Mononuclear cell (primary cell): Measurements from ENCODE around the gene CREB3. TPM values are rescaled to one million over a fixed set of nuclear protein-coding genes. Genes with fewer than 3 reads are reported as not detected.

Experiments
- H3K27me3 ChIP-seq: 2 replicates; pipeline ENCODE4 v1.6.0; 2011; ENCODE audit warnings: low read length, control low read depth; ENCODE audit not compliant: insufficient read depth
- H3K4me1 ChIP-seq: 2 replicates; pipeline ENCODE4 v1.5.1; 2011; ENCODE audit warnings: mild to moderate bottlenecking, low read length, control low read depth; ENCODE audit not compliant: insufficient read depth
- H3K4me3 ChIP-seq: 2 replicates; pipeline ENCODE4 v1.5.1; 2011; ENCODE audit warnings: mild to moderate bottlenecking, low read length, moderate library complexity
- H3K9me3 ChIP-seq: 2 replicates; pipeline ENCODE4 v1.5.1; 2011; ENCODE audit warnings: low read depth, mild to moderate bottlenecking, control low read depth, low read length
- total RNA-seq: library from RNA; depleted of rRNA; stranded (reverse); fragments of >200 nt; gene quantifications from one replicate; pipeline ENCODE4 v1.2.3, GENCODE V29; 2012

The CREB3 gene
- total RNA-seq, 1 donor: 15.7 TPM

- H3K9me3 ChIP-seq: no peaks in the 10 kb centered on the region
- peak overlapping the region; percentile 77 for H3K4me3 ChIP-seq
- no peaks in the 10 kb centered on the region for H3K27me3 ChIP-seq
- H3K4me1 ChIP-seq: peaks cover 68% of the 10 kb centered on the region
Measured at GRCh38 chr9:35729101-35729500, 3.4 kb upstream of the CREB3 start.

DNA sequence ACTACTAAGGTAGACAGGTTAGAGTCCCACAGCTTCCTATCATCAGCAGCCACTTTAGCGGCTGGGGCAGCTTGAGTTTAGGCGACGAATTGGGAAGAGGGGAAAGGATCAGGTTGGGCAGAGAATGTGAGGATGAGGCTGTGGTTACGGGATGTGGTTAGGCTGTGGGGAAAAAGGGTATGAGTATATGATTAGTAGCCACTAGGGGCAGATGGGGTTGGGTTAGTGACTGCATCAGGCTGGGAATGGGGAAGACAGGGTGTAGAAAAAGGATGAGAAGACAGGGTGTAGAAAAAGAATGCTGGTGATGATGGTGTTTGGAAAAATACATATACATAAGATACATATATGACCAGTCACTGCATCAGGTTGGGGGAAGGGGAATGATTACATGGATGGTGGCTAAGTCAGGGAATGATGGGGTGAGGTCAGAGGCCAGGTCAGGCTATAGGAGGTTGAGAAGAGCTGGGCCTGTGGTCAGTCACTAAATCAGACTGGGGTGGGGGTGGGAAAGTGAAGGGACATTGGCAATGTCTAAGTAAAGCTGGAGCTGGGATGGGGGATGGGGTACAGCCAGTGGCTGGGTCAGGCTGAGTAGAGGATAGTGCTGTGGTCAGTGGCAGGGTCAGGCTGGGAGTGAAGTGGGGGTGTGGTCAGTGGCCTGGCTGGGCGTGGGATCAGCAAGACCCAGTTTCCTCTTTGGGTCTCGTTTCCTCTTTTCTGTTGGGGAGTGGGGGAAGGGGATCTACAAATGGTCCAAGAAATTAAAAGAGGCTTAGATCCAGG, 2.6 kb upstream of the CREB3 start:
- Histone ChIP-seq H3K27me3 (no peaks in the 10 kb centered on the region), H3K9me3 (no peaks in the 10 kb centered on the region), H3K4me3 (peak overlapping the region; percentile 77), H3K4me1 (peaks cover 69% of the 10 kb centered on the region)

DNA sequence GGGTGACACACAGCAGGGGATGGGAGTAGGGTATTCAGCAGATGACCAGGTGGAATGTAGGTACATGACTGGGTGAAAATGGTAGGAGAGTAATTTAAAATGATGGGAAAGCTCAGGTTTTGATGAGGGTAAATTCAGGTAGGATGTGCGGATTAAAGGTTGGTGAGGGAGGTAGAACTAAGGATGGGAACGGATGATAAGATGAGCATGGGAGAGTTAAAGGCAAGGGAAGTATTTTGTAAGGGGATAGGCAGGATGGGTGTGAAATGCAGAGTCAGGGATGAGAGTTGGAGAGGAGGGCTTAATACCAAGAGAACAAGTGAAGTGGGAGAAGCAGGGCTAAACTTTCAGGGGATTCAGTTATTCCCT, 2.0 kb upstream of the CREB3 start:
- Histone ChIP-seq H3K9me3 (no peaks in the 10 kb centered on the region), H3K4me1 (peaks cover 69% of the 10 kb centered on the region), H3K27me3 (no peaks in the 10 kb centered on the region), H3K4me3 (peak overlapping the region; percentile 77)

GRCh38 chr9:35731415-35732184, 866 bp upstream of the CREB3 start:
- Histone ChIP-seq H3K4me3 (peak overlapping the region; percentile 77), H3K4me1 (peaks cover 72% of the 10 kb centered on the region), H3K27me3 (no peaks in the 10 kb centered on the region), H3K9me3 (no peaks in the 10 kb centered on the region)

- Histone ChIP-seq H3K4me3 (peak overlapping the region; percentile 77), H3K4me1 (peaks cover 59% of the 10 kb centered on the region), H3K9me3 (no peaks in the 10 kb centered on the region), H3K27me3 (no peaks in the 10 kb centered on the region)
Measured at GRCh38 chr9:35732800-35733541, 505 bp downstream of the CREB3 start.

- Histone ChIP-seq H3K27me3 (no peaks in the 10 kb centered on the region), H3K4me3 (no peak overlapping the region), H3K9me3 (no peaks in the 10 kb centered on the region), H3K4me1 (peaks cover 47% of the 10 kb centered on the region)
Measured at GRCh38 chr9:35734096-35734495, 1.6 kb downstream of the CREB3 start.

DNA sequence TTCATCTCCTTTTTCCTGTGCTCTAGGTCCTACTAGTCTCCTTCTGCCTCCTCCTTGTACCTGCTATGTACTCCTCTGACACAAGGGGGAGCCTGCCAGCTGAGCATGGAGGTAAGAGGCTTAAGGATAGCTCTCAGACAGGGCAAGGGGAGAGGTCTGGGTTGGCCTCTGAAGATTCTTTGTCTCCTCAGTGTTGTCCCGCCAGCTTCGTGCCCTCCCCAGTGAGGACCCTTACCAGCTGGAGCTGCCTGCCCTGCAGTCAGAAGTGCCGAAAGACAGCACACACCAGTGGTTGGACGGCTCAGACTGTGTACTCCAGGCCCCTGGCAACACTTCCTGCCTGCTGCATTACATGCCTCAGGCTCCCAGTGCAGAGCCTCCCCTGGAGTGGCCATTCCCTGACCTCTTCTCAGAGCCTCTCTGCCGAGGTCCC, 3.8 kb downstream of the CREB3 start:
- H3K27me3 ChIP-seq: no peaks in the 10 kb centered on the region
- H3K4me3 ChIP-seq: no peak overlapping the region
- peaks cover 26% of the 10 kb centered on the region for H3K4me1 ChIP-seq
- no peaks in the 10 kb centered on the region for H3K9me3 ChIP-seq

GRCh38 chr9:35737143-35737542, 4.7 kb downstream of the CREB3 start:
- H3K4me3 ChIP-seq: no peak overlapping the region
- no peaks in the 10 kb centered on the region for H3K27me3 ChIP-seq
- peaks cover 28% of the 10 kb centered on the region for H3K4me1 ChIP-seq
- H3K9me3 ChIP-seq: no peaks in the 10 kb centered on the region

- no peak overlapping the region for H3K4me3 ChIP-seq
- H3K9me3 ChIP-seq: no peaks in the 10 kb centered on the region
- no peaks in the 10 kb centered on the region for H3K27me3 ChIP-seq
- H3K4me1 ChIP-seq: peaks cover 26% of the 10 kb centered on the region
Measured at GRCh38 chr9:35738186-35738585, 5.7 kb downstream of the CREB3 start.

GRCh38 chr9:35738924-35739323, 6.5 kb downstream of the CREB3 start:
- no peaks in the 10 kb centered on the region for H3K27me3 ChIP-seq
- H3K4me3 ChIP-seq: no peak overlapping the region
- no peaks in the 10 kb centered on the region for H3K9me3 ChIP-seq
- H3K4me1 ChIP-seq: peaks cover 26% of the 10 kb centered on the region

- H3K4me3 ChIP-seq: no peak overlapping the region
- H3K9me3 ChIP-seq: no peaks in the 10 kb centered on the region
- no peaks in the 10 kb centered on the region for H3K27me3 ChIP-seq
- peaks cover 27% of the 10 kb centered on the region for H3K4me1 ChIP-seq
Measured at GRCh38 chr9:35740243-35740642, 7.8 kb downstream of the CREB3 start.

DNA sequence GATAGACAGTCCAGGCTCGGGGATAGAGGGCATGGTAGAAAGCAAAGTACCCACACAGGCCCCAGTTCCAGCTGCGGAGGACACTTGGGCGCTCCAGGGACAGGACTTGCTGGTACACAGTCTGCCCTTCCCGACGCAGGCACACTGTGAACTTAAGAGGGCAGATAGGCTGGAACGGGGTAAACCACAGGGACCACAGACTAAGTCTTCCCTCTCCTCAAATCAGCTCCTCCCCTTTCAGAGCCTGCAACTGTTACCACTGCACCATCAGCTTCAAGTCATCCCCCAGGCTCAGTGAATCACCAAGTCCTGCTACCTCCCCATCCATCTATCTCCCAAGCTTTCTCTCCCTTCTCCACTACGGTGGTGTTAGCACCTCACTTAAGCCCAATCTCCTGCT, 9.3 kb downstream of the CREB3 start:
- Histone ChIP-seq H3K27me3 (no peaks in the 10 kb centered on the region), H3K4me3 (no peak overlapping the region), H3K4me1 (peaks cover 33% of the 10 kb centered on the region), H3K9me3 (no peaks in the 10 kb centered on the region)

DNA sequence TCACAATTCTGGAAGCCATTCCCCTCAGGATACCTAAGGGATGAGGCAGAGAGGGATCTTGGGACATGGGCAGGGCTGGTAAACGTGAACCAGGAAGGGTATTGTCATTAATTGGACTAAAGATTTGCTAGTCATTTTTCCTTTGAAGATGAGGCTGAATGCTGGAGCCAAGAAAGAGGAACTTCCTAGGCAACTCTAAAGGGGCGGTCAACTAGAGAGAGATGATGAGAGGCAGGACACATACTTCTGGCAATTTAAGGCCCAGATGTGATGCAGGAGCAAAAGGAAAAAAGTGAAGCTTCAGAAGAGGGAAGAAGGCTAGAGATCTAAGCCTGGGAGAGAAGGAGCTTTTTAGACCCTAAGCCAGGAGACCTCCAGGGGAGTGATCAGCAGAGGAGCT, 11.0 kb downstream of the CREB3 start:
- H3K9me3 ChIP-seq: no peaks in the 10 kb centered on the region
- peaks cover 50% of the 10 kb centered on the region for H3K4me1 ChIP-seq
- no peak overlapping the region for H3K4me3 ChIP-seq
- no peaks in the 10 kb centered on the region for H3K27me3 ChIP-seq

DNA sequence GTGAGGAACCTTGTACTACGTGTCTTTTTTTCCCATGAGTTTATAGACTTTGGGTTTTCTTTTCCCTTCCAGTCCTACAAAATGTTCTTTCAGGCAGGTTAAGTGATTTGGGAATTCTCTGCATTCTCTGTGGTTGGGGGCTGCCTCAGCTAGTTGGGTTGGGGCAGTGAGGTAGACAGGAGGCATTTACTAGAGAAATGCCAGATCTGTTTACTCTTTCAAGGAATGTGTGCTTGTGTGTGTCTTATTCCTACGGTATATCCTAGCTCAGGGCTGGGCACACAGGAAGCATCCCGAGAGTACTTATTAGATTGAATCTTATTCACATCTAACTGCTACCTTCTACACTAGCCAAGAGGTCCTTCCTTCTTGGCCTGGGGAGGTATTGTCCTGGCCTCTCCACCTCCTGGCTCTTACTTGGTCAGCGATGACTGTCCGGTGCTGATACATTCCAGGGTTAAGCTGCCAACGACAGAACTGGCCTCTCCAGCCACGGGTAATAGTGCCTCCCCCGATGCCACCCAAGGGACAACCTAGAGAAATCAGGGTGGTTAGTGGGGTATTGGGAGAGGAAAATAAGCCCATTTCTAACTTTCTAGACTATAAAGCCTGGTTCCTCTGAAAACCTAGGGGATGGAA, 11.5 kb downstream of the CREB3 start:
- Histone ChIP-seq H3K4me1 (peaks cover 52% of the 10 kb centered on the region), H3K9me3 (no peaks in the 10 kb centered on the region), H3K27me3 (no peaks in the 10 kb centered on the region), H3K4me3 (no peak overlapping the region)

- H3K4me3 ChIP-seq: no peak overlapping the region
- peaks cover 64% of the 10 kb centered on the region for H3K4me1 ChIP-seq
- H3K27me3 ChIP-seq: no peaks in the 10 kb centered on the region
- H3K9me3 ChIP-seq: no peaks in the 10 kb centered on the region
Measured at GRCh38 chr9:35745569-35745968, 13.1 kb downstream of the CREB3 start.
